G401.6 (cell line): ENCODE data around the gene LCE1C.

Experiments used
- FAIRE-seq: peaks from 2 replicates; lab custom pipeline; 2012; peaks lifted over from hg19 to GRCh38; lab: Jason Lieb, UNC

The LCE1C gene

DNA sequence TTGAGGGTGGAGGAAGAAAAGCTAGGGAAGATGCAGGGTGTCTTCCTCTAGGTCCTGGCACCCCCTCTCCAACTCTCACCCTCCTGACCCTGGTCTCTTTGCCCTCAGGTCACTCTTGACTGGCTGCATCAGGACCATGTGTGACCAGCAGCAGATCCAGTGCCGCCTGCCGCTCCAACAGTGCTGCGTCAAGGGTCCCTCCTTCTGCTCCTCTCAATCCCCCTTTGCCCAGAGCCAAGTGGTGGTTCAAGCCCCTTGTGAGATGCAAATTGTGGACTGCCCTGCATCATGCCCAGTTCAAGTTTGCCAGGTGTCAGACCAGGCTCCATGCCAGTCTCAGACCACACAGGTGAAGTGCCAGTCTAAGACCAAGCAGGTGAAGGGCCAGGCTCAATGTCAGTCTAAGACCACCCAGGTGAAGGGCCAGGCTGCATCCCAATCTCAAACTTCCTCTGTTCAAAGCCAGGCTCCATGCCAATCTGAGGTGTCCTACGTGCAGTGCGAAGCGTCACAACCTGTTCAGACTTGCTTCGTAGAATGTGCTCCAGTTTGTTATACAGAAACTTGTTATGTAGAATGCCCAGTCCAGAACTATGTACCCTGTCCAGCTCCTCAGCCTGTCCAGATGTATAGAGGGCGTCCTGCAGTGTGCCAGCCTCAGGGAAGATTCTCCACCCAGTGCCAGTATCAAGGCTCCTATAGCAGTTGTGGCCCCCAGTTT is 46.8 kb downstream of the LCE1C start:
- FAIRE-seq, result no peak

DNA sequence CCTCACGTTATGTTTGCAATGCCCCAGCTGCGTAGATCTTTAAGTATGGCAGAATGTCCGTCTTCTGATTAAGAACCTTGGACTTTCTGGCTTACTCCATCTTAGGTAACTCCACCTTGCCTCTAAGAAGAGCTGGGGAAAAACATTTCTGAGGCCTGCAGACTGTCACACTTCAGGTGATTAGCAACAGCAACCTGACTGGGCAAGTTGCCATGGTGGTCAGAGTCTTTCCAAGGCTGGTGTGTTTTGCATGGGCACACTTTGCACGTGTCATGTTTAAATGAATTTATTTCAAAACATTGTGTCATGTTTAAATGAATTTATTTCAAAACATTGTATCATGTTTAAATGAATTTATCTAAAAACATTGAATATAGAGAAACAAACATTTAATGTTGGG is 47.8 kb downstream of the LCE1C start:
- no peak for FAIRE-seq

DNA sequence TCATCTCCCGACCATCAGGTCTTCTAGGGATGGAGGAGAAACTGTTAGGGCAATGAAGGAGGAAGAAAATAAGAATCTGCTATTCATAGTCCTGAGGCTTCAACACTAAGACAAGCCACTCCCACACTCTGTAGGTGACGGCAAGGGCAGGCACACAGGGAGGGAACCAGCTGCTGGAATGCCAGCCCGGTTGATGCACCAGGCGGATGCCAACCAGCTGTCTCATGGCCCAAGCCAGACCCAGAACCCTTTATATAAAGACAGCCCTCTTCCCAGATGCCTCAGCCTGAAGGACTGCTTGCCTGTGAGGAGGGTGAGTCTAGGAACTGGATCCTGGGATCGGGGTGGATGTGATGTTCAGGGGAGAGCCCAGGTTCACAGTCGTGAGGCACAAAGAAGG is 48.7 kb downstream of the LCE1C start, which contains the start of gene KPRP:
Gene KPRP (plus strand): TSS at position 279 of the 400 bp plus-strand sequence. CDS start 1,564 bp downstream, outside the sequence.
- no peak for FAIRE-seq

DNA sequence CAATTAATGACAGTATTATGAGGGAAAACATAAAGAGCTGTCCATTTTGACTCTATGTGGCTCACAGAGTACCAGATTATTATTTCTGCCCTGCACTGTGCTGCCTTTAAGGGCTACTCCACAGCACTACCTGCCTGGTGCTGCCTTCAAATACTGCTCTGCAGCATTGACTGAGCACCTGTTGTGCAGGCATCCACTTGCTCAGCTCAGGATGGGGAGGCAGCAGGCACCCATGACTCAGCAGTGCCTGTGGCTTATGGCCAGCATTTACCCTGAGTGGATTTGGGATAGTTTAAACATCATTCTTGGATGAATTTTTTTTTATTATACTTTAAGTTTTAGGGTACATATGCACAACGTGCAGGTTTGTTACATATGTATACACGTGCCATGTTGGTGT is 49.6 kb downstream of the LCE1C start:
- FAIRE-seq, result no peak
